ENCODE data around the gene RYR1.

DNA sequence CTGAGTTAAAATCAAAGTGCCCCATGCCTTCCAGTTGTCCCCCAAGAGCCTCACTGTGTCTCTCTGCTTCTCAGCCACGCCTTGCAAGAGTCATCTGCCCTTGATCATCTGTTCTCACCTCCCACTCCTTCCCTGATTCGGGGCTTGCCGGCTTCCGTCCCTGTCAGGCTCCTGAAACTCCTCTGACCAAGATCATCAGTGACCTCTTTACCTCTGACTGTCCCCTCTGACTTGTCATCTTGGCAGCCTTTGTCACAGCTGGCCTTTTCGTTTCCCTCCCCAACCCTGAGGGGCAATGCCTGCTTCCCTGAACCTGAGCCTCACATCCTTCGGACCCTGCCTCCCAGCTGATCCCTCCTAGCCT is 117.9 kb downstream of the RYR1 start:
- TF ChIP-seq, protein P1, sequence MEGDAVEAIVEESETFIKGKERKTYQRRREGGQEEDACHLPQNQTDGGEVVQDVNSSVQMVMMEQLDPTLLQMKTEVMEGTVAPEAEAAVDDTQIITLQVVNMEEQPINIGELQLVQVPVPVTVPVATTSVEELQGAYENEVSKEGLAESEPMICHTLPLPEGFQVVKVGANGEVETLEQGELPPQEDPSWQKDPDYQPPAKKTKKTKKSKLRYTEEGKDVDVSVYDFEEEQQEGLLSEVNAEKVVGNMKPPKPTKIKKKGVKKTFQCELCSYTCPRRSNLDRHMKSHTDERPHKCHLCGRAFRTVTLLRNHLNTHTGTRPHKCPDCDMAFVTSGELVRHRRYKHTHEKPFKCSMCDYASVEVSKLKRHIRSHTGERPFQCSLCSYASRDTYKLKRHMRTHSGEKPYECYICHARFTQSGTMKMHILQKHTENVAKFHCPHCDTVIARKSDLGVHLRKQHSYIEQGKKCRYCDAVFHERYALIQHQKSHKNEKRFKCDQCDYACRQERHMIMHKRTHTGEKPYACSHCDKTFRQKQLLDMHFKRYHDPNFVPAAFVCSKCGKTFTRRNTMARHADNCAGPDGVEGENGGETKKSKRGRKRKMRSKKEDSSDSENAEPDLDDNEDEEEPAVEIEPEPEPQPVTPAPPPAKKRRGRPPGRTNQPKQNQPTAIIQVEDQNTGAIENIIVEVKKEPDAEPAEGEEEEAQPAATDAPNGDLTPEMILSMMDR (IDR thresholded peaks at IDR 0.05; ENCODE audit: borderline replicate concordance, extremely low read depth, low read length, poor library complexity, severe bottlenecking), result no peak
- no peak for TF ChIP-seq EZH2 (IDR thresholded peaks at IDR 0.05; ENCODE audit: borderline replicate concordance, low read depth, low read length, severe bottlenecking)

Data from DND-41 (cell line).